Hepatocyte (in vitro differentiated cells): Measurements from ENCODE around the gene DCLK2. TPM values are rescaled to one million over a fixed set of nuclear protein-coding genes. Genes with fewer than 3 reads are reported as not detected.

Experiments used
- DNase-seq: peaks from one replicate; pipeline ENCODE4 v3.0.0-alpha.2; 2016; ENCODE audit warnings: low spot score
- H2AFZ ChIP-seq: fragments of 200-600 bp; sonication (generic); 2 replicates; pipeline ENCODE4 v1.6.0; 2016; ENCODE audit warnings: antibody characterized with exemption, mild to moderate bottlenecking
- H3K27ac ChIP-seq: fragments of 200-600 bp; sonication (generic); 2 replicates; pipeline ENCODE4 v1.5.1; 2016; ENCODE audit warnings: mild to moderate bottlenecking
- H3K27me3 ChIP-seq: fragments of 200-600 bp; sonication (generic); 2 replicates; pipeline ENCODE4 v1.6.1; 2016
- H3K36me3 ChIP-seq: fragments of 200-600 bp; sonication (generic); replicated peaks from 2 replicates; pipeline ENCODE4 v1.5.1; 2016; ENCODE audit warnings: low read depth; ENCODE audit not compliant: insufficient read depth
- H3K4me1 ChIP-seq: fragments of 200-600 bp; sonication (generic); 2 replicates; pipeline ENCODE4 v1.5.1; 2016; ENCODE audit warnings: mild to moderate bottlenecking, moderate library complexity; ENCODE audit not compliant: insufficient read depth
- H3K4me2 ChIP-seq: fragments of 200-600 bp; sonication (generic); 2 replicates; pipeline ENCODE4 v1.6.0; 2016
- H3K4me3 ChIP-seq: fragments of 200-600 bp; sonication (generic); 2 replicates; pipeline ENCODE4 v1.5.1; 2016; ENCODE audit warnings: mild to moderate bottlenecking
- H3K79me2 ChIP-seq: fragments of 200-600 bp; sonication (generic); 2 replicates; pipeline ENCODE4 v1.6.0; 2017; ENCODE audit warnings: mild to moderate bottlenecking
- H3K9me2 ChIP-seq: fragments of 200-600 bp; sonication (generic); replicated peaks from 2 replicates; pipeline ENCODE4 v1.6.0; 2017; ENCODE audit warnings: mild to moderate bottlenecking; ENCODE audit not compliant: insufficient read depth
- H3K9me3 ChIP-seq: fragments of 200-600 bp; sonication (generic); 2 replicates; pipeline ENCODE4 v1.5.1; 2016; ENCODE audit warnings: low read depth, mild to moderate bottlenecking
- H4K20me1 ChIP-seq: fragments of 200-600 bp; sonication (generic); 2 replicates; pipeline ENCODE4 v1.6.0; 2016; ENCODE audit warnings: mild to moderate bottlenecking; ENCODE audit not compliant: insufficient read depth, poor library complexity, severe bottlenecking
- EZH2 ChIP-seq: fragments of 200-600 bp; sonication (generic); IDR thresholded peaks from 2 replicates; pipeline ENCODE4 v1.6.1; 2016; ENCODE audit warnings: antibody characterized with exemption, mild to moderate bottlenecking, borderline replicate concordance
- EZH2phosphoT487 ChIP-seq: fragments of 200-600 bp; sonication (generic); IDR thresholded peaks from one replicate; pipeline ENCODE4 v1.6.1; 2018; ENCODE audit warnings: antibody characterized with exemption, mild to moderate bottlenecking, low read depth, moderate library complexity; ENCODE audit not compliant: unreplicated experiment, severe bottlenecking
- WGBS: methylation state at CpG from one replicate; pipeline ENCODE4 v1.1.6; 2016; ENCODE audit warnings: low lambda C conversion rate; ENCODE audit errors: missing lambda C conversion rate; 5-methylcytosine and 5-hydroxymethylcytosine counted together
- polyA plus RNA-seq: library from polyadenylated mRNA; unstranded; fragments of >200 nt; fragmentation: Nextera tagmentation; extraction: Ambion mirVana; gene quantifications from 2 replicates; pipeline ENCODE4 v1.2.1, GENCODE V29; 2016
- total RNA-seq: library from RNA; depleted of rRNA; stranded (reverse); fragments of >200 nt; gene quantifications from 2 replicates; pipeline ENCODE4 v1.2.3, GENCODE V29; 2014
- TF ChIP-seq, protein P1 (sequence below): fragments of 200-600 bp; sonication (generic); IDR thresholded peaks from 2 replicates; pipeline ENCODE4 v1.5.1; 2016; ENCODE audit warnings: antibody characterized with exemption, mild to moderate bottlenecking; ENCODE audit not compliant: poor library complexity

The DCLK2 gene
- total and polyA plus RNA-seq, 2 experiments from 2014 or later: 1.5 to 2.8 TPM

DNA sequence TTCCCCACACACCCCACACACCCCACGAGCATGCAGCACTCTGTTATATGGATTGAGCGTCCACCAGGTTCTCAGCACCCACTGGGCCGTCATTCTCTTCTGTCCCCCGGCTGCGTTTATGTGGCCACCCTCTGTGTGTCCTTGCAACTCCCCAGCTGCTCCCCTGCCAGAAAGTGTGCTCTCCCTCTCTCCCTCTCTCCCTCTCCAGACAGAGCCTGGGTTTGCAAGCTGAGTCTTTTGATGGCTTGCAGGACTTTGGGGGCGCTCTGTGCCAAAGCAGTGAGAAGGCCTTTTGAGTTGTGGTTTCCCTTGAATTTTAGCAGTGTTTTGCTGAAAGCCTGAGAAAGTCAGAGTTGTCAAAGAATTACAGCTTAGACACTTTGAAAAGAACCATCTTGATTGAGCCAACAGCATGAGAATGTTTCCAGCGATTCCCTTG lies 173.5 kb downstream of the DCLK2 start:
- H3K27ac ChIP-seq: no peak overlapping the region

DNA sequence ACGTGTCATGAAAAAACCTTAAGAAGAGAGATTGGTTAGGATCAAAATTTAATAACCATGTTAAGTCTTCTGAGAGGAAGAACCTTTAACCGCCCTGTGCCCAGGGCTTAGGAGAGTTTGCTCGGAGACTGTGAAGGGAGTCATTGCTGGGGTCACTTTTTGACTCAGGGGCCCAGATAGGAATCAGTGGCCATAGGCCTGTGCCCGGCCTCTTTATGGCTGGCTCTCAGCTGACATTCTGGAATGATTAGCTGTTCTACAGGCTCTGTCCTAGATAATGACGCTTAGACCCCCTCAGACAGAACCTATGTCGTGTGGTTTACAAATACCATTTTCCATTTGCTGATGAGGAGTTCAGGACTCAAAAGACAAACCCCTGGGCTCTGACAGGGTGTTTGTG lies 174.1 kb downstream of the DCLK2 start:
- TF ChIP-seq, protein P1, sequence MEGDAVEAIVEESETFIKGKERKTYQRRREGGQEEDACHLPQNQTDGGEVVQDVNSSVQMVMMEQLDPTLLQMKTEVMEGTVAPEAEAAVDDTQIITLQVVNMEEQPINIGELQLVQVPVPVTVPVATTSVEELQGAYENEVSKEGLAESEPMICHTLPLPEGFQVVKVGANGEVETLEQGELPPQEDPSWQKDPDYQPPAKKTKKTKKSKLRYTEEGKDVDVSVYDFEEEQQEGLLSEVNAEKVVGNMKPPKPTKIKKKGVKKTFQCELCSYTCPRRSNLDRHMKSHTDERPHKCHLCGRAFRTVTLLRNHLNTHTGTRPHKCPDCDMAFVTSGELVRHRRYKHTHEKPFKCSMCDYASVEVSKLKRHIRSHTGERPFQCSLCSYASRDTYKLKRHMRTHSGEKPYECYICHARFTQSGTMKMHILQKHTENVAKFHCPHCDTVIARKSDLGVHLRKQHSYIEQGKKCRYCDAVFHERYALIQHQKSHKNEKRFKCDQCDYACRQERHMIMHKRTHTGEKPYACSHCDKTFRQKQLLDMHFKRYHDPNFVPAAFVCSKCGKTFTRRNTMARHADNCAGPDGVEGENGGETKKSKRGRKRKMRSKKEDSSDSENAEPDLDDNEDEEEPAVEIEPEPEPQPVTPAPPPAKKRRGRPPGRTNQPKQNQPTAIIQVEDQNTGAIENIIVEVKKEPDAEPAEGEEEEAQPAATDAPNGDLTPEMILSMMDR: no peak
- TF ChIP-seq EZH2phosphoT487 (no peak), EZH2 (no peak)
- 80% methylated on average over 6 of the region's 6 CpGs for WGBS

More for the DNA sequence above, 173.5 kb downstream of the DCLK2 start:
- H4K20me1 ChIP-seq: no peaks in the 10 kb centered on the region
- H3K4me3 ChIP-seq: no peak overlapping the region
- WGBS: 73% methylated on average over 7 of the region's 7 CpGs
- peaks cover 15% of the 10 kb centered on the region for H3K4me1 ChIP-seq
- TF ChIP-seq, protein P1: no peak
- TF ChIP-seq EZH2phosphoT487 (no peak), EZH2 (no peak)
- H3K9me3 ChIP-seq: no peaks in the 10 kb centered on the region
- H3K4me2 ChIP-seq: no peak overlapping the region
- no peak for DNase-seq
- no peaks in the 10 kb centered on the region for H3K36me3 ChIP-seq
- no peak overlapping the region for H2AFZ ChIP-seq
- H3K79me2 ChIP-seq: no peaks in the 10 kb centered on the region
- H3K27me3 ChIP-seq: no peaks in the 10 kb centered on the region
- H3K9me2 ChIP-seq: no peaks in the 10 kb centered on the region

DNA sequence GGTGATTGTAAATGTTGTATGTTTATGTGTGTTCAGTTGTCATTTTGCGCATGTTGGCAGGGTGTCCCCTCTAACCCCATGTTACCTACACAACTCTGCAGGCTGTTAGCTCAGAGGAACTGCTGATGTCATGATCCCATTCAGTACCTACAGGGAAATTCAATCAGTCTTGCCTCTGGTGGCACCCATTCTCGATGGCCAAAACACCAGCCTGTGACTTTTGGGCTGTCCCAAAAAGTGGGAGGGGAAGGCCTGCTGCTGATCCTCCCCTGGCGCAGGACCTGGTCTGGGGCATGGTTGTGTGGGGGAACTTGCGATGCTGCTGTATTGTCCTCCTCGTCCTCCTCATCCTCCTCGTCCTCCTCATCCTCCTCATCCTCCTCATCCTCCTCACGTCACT lies 174.5 kb downstream of the DCLK2 start:
- H3K9me2 ChIP-seq: no peaks in the 10 kb centered on the region
- H3K27me3 ChIP-seq: no peaks in the 10 kb centered on the region
- no peak overlapping the region for H2AFZ ChIP-seq
- TF ChIP-seq EZH2: no peak
- TF ChIP-seq, protein P1: no peak
- no peak for TF ChIP-seq EZH2phosphoT487
- H3K27ac ChIP-seq: no peak overlapping the region
- no peak overlapping the region for H3K4me3 ChIP-seq
- no peak overlapping the region for H3K4me2 ChIP-seq
- peaks cover 15% of the 10 kb centered on the region for H3K4me1 ChIP-seq
- no peaks in the 10 kb centered on the region for H3K9me3 ChIP-seq
- H3K36me3 ChIP-seq: no peaks in the 10 kb centered on the region
- 97% methylated on average over 7 of the region's 7 CpGs for WGBS
- no peak for DNase-seq
- no peaks in the 10 kb centered on the region for H4K20me1 ChIP-seq
- H3K79me2 ChIP-seq: no peaks in the 10 kb centered on the region

More for the DNA sequence above, 174.1 kb downstream of the DCLK2 start:
- H3K9me2 ChIP-seq: no peaks in the 10 kb centered on the region
- no peaks in the 10 kb centered on the region for H4K20me1 ChIP-seq
- no peaks in the 10 kb centered on the region for H3K79me2 ChIP-seq
- peaks cover 15% of the 10 kb centered on the region for H3K4me1 ChIP-seq
- no peaks in the 10 kb centered on the region for H3K36me3 ChIP-seq
- H3K4me2 ChIP-seq: no peak overlapping the region
- no peak for DNase-seq
- no peaks in the 10 kb centered on the region for H3K27me3 ChIP-seq
- no peak overlapping the region for H2AFZ ChIP-seq
- H3K4me3 ChIP-seq: no peak overlapping the region
- no peak overlapping the region for H3K27ac ChIP-seq
- H3K9me3 ChIP-seq: no peaks in the 10 kb centered on the region

DNA sequence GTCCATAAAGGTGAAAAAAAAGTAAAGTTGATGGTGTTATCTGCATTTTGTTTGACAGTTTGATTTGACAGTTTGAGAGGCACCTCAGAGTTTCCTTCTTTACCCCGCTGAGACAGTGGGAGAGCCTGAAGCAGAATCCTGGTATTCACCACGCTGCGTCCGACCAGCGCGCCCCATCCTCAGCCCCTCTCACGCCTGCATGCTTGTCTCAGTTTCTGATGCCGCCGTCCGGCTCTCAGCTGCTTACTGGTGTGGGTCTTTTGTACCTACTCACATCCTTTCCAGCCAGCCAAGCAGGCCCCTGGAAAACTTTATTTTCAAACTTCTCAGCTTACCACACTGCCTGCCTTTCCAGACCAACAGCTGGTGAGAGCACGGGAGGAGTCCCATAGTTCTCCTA lies 175.2 kb downstream of the DCLK2 start:
- Histone ChIP-seq H2AFZ (no peak overlapping the region), H3K27me3 (no peaks in the 10 kb centered on the region), H3K36me3 (no peaks in the 10 kb centered on the region), H3K9me3 (no peaks in the 10 kb centered on the region), H3K4me1 (peaks cover 15% of the 10 kb centered on the region), H4K20me1 (no peaks in the 10 kb centered on the region), H3K9me2 (no peaks in the 10 kb centered on the region), H3K27ac (no peak overlapping the region), H3K4me2 (no peak overlapping the region), H3K4me3 (no peak overlapping the region), H3K79me2 (no peaks in the 10 kb centered on the region)
- TF ChIP-seq EZH2 (no peak), EZH2phosphoT487 (no peak)
- TF ChIP-seq, protein P1: no peak
- no peak for DNase-seq
- 98% methylated on average over 11 of the region's 11 CpGs for WGBS
